Endothelial cell of umbilical vein (primary cell): ENCODE measurements around the gene MOB3B. TPM values are rescaled to one million over a fixed set of nuclear protein-coding genes. Genes with fewer than 3 reads are reported as not detected.

Source experiments
- BruUV-seq: library from RNA; stranded (reverse); fragments of 400-500 nt; replicated peaks from 2 replicates; lab custom pipeline; 2021; lab: Mats Ljungman, UMichigan
- CTCF ChIA-PET: fragments of 300-600, 350-600 bp; sonication (Branson Sonifier 250); formaldehyde crosslinking; loops from one replicate; lab custom pipeline; 2021; ENCODE audit warnings: antibody characterized with exemption, inconsistent platforms; lab: Charles Lee
- POLR2A ChIA-PET: fragments of 300-600, 350-600 bp; sonication (Branson Sonifier 250); formaldehyde crosslinking; loops from one replicate; lab custom pipeline; 2021; ENCODE audit warnings: antibody characterized with exemption, inconsistent platforms; lab: Charles Lee
- DNase-seq: peaks from one replicate; pipeline ENCODE4 v3.0.0-alpha.2; 2011; ENCODE audit warnings: low read depth, low spot score
- FAIRE-seq: peaks from 2 replicates; lab custom pipeline; 2011; peaks lifted over from hg19 to GRCh38; lab: Jason Lieb, UNC
- H2AFZ ChIP-seq: 2 replicates; pipeline ENCODE4 v1.6.0; 2012; ENCODE audit warnings: low read depth, low read length, control low read depth, inconsistent platforms
- H3K27ac ChIP-seq: 2 replicates; pipeline ENCODE4 v1.5.1; 2011; ENCODE audit warnings: low read depth, mild to moderate bottlenecking, control low read depth, low read length, moderate library complexity; ENCODE audit not compliant: insufficient read depth
- H3K27me3 ChIP-seq, 2 experiments: 2 replicates each; pipeline versions ENCODE4 v1.6.0 to v1.6.1; 2011; ENCODE audit warnings: low read length in 2 of 2, mixed read lengths in 1 of 2; ENCODE audit not compliant: control insufficient read depth in 2 of 2, insufficient read depth in 2 of 2
- H3K36me3 ChIP-seq, 2 experiments: 2 replicates in 1 of 2; 3 replicates in 1 of 2; pipeline ENCODE4 v1.5.1; 2011; ENCODE audit warnings: low read length in 2 of 2, mild to moderate bottlenecking in 1 of 2, moderate library complexity in 1 of 2; ENCODE audit not compliant: control insufficient read depth in 2 of 2, insufficient read depth in 2 of 2; ENCODE audit errors: extremely low read depth in 1 of 2
- H3K4me1 ChIP-seq: 3 replicates; pipeline ENCODE4 v1.5.1; 2011; ENCODE audit warnings: mild to moderate bottlenecking, low read length; ENCODE audit not compliant: control insufficient read depth, insufficient read depth; ENCODE audit errors: extremely low read depth
- H3K4me2 ChIP-seq: 2 replicates; pipeline ENCODE4 v1.6.1; 2011; ENCODE audit warnings: low read length, control low read depth, mixed read lengths; ENCODE audit not compliant: insufficient read depth
- H3K4me3 ChIP-seq, 3 experiments: fragments of 200-600 bp in 1 of 3; sonication (generic), shearing (Covaris generic) in 1 of 3; replicated peaks in 1 of 3; 2 replicates each; pipeline ENCODE4 v1.5.1; 2011 to 2016; ENCODE audit warnings: control low read depth in 3 of 3, low read length in 3 of 3, mild to moderate bottlenecking in 2 of 3, inconsistent platforms in 1 of 3, low read depth in 1 of 3, moderate library complexity in 1 of 3; ENCODE audit not compliant: insufficient read depth in 1 of 3
- H3K79me2 ChIP-seq: 2 replicates; pipeline ENCODE4 v1.6.0; 2012; ENCODE audit warnings: low read length, inconsistent platforms; ENCODE audit not compliant: control insufficient read depth, insufficient read depth
- H3K9ac ChIP-seq: replicated peaks from 2 replicates; pipeline ENCODE3; 2011; ENCODE audit warnings: low read length, control low read depth; ENCODE audit not compliant: insufficient read depth; ENCODE audit errors: extremely low read depth
- H3K9me1 ChIP-seq: replicated peaks from 3 replicates; pipeline ENCODE4 v1.6.0; 2011; ENCODE audit warnings: mild to moderate bottlenecking, low read length; ENCODE audit not compliant: control insufficient read depth, insufficient read depth; ENCODE audit errors: extremely low read depth
- H3K9me3 ChIP-seq: replicated peaks from 2 replicates; pipeline ENCODE4 v1.5.1; 2012; ENCODE audit warnings: low read length, inconsistent platforms; ENCODE audit not compliant: control insufficient read depth, insufficient read depth
- H4K20me1 ChIP-seq: replicated peaks from 2 replicates; pipeline ENCODE3; 2011; ENCODE audit warnings: mild to moderate bottlenecking, low read length; ENCODE audit not compliant: control insufficient read depth, insufficient read depth; ENCODE audit errors: extremely low read depth
- CTCF ChIP-seq, 2 donors: IDR thresholded peaks; 1 replicate in 1 of 2; 2 replicates in 1 of 2; pipeline ENCODE4 v1.5.1; 2011; ENCODE audit warnings: low read length in 2 of 2, mild to moderate bottlenecking in 2 of 2, moderate library complexity in 2 of 2, control low read depth in 1 of 2, inconsistent platforms in 1 of 2, low read depth in 1 of 2; ENCODE audit not compliant: insufficient read depth in 1 of 2; ENCODE audit errors: extremely low read depth in 1 of 2
- FOS ChIP-seq: IDR thresholded peaks from 2 replicates; pipeline ENCODE4 v1.6.1; 2011; ENCODE audit warnings: mild to moderate bottlenecking, low read length, moderate library complexity, borderline replicate concordance; ENCODE audit not compliant: insufficient read depth
- JUN ChIP-seq: IDR thresholded peaks from 2 replicates; pipeline ENCODE4 v1.6.1; 2011; ENCODE audit warnings: borderline replicate concordance, low read depth; ENCODE audit not compliant: insufficient read length, insufficient read depth
- MYC ChIP-seq: IDR thresholded peaks from one replicate; pipeline ENCODE4 v1.6.1; 2011; ENCODE audit warnings: mild to moderate bottlenecking, low read depth, low read length
- POLR2A ChIP-seq: IDR thresholded peaks from 2 replicates; pipeline ENCODE4 v1.6.1; 2012; ENCODE audit warnings: low read depth, mild to moderate bottlenecking, control low read depth, low read length
- POLR2AphosphoS5 ChIP-seq: IDR thresholded peaks from 2 replicates; pipeline ENCODE4 v1.6.1; 2012; ENCODE audit warnings: low read depth, mild to moderate bottlenecking, control low read depth, low read length, moderate library complexity; ENCODE audit not compliant: insufficient read depth
- dilution Hi-C: fragments of 300-500 bp; cut with MboI; formaldehyde crosslinking; loops from one replicate; pipeline ENCODE4 v1.15.0; 2019; ENCODE audit warnings: low sequenced_read_pairs; ENCODE audit not compliant: extremely low pct_ligation_motif_present
- intact Hi-C: fragments of 100-400 bp; cut with micrococcal nuclease; formaldehyde crosslinking; loops from one replicate; pipeline ENCODE4 v1.10.0; 2022
- polyA plus RNA-seq, 4 experiments: library from polyadenylated mRNA; depleted of rRNA in 3 of 4; stranded (reverse) in 3 of 4; unstranded in 1 of 4; fragments of >200 nt; gene quantifications; 2 replicates each; pipeline versions ENCODE4 v1.2.1 to v1.2.3, GENCODE V29; 2011 to 2012; ENCODE audit warnings: missing spikeins in 1 of 4
- total RNA-seq: library from RNA; stranded (reverse); gene quantifications from 2 replicates; pipeline ENCODE4 v1.2.3, GENCODE V29; 2021

Gene MOB3B
- total and polyA plus RNA-seq, 2 donors (not counting 3 experiments of a cell fraction or from before 2014, with no cell fraction given), result 0.03 TPM; not detected in 1

DNA sequence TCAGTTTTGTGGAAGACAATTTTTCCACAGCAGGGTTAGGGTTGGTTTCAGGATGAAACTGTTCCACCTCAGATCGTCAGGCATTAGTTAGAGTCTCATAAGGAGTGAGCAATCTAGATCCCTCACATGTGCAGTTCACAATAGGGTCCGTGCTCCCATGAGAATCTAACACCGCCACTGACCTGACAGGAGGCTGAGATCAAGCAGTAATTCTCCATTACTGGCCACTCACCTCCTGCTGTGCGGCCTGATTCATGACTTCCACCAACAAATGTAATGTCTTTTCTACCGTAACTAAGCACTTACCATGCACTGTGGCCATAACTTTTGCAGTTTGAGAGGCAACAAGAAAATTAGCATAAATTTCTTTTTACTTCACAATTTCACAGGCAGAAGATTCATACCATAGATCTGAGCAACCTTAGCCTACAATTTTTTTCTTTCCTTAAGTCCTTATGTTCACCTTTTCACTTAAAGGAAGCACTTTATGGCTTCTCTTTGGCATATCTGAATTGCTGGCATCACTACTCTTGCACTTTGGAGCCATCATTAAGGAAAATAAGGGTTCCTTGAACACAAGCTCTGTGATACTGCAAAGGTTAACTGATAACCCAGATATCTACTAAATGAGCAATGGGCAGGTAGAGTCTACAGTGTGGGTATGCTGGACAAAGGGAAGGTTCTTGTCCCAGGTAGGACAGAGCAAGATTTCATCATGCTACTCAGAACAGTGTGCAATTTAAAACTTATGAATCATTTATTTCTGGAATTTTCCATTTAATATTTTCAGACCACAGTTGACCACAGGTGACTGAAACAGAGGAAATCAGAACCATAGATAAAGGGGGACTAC, 88.5 kb downstream of the MOB3B start:
- ChIA-PET CTCF (no interaction called here), POLR2A (no interaction called here)
- Histone ChIP-seq H3K4me1 (no peaks in the 10 kb centered on the region), H3K9me1 (no peaks in the 10 kb centered on the region), H3K27me3 (no peaks in the 10 kb centered on the region), H2AFZ (no peak overlapping the region), H3K4me3 (no peak overlapping the region), H3K9ac (no peak overlapping the region), H3K9me3 (no peaks in the 10 kb centered on the region), H3K79me2 (no peaks in the 10 kb centered on the region), H3K27ac (no peak overlapping the region), H3K36me3 (no peaks in the 10 kb centered on the region), H3K4me2 (no peak overlapping the region), H4K20me1 (no peaks in the 10 kb centered on the region)
- no peak for DNase-seq
- dilution Hi-C loops (no loop called here), intact Hi-C loops (no loop called here)
- TF ChIP-seq MYC (no peak), POLR2A (no peak), POLR2AphosphoS5 (no peak), FOS (no peak), JUN (no peak), CTCF (IDR thresholded peaks at IDR 0.05; ENCODE audit: extremely low read depth in 1 of 2, insufficient read depth in 1 of 2, low read depth in 1 of 2, low read length in 2 of 2) (no peak)
- no TSS peak for BruUV-seq
- no peak for FAIRE-seq
